Keratinocyte (primary cell): ENCODE data around the gene ANKMY2.

Source experiments
- CTCF ChIP-seq, 3 experiments: IDR thresholded peaks in 1 of 3; conservative IDR thresholded peaks in 1 of 3; optimal IDR thresholded peaks in 1 of 3; 2 replicates in 2 of 3; 3 replicates in 1 of 3; pipeline versions ENCODE3 to v1.5.1; 2011; ENCODE audit warnings: low read length in 3 of 3, mild to moderate bottlenecking in 3 of 3, moderate library complexity in 2 of 3, control low read depth in 1 of 3, inconsistent platforms in 1 of 3; ENCODE audit not compliant: insufficient read depth in 2 of 3; ENCODE audit errors: extremely low read depth in 1 of 3
- EZH2 ChIP-seq: IDR thresholded peaks from one replicate; pipeline ENCODE4 v1.6.1; 2012; ENCODE audit warnings: inconsistent platforms, mild to moderate bottlenecking, low read length, moderate library complexity

DNA sequence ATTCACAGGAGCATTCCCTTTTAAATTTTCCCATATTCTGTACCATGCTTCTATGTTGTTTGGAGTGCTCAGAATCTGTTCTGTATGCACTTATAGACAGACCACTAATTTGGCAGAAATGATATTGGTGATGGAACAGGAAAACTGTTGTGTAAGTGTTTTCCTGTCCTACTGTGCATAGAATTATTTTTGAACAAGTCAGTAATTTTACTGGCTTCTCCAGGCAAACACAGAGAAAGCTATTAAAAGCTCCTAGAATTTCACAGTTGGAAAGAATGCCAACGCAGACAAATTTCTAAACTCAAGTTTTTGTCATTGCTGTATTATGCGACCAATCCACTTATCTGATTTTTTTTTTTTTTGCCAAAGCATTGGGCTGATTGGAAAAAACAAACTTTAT is 55.7 kb downstream of the ANKMY2 start:
- TF ChIP-seq CTCF (optimal IDR thresholded peaks at IDR 0.05 in 1 of 3, IDR thresholded peaks at IDR 0.05 in 1 of 3, conservative IDR thresholded peaks at IDR 0.05 in 1 of 3; ENCODE audit: extremely low read depth in 1 of 3, insufficient read depth in 2 of 3, low read length in 3 of 3) (no peak), EZH2 (no peak)
